ENCODE results near the gene TSPAN12. TPM values are rescaled to one million over a fixed set of nuclear protein-coding genes. Genes with fewer than 3 reads are reported as not detected.

The TSPAN12 gene
- total RNA-seq, 3 donors from 2014 or later: 23.1 to 43.4 (median 35.6) TPM

- intact Hi-C loops (cut with DNase I, micrococcal nuclease): no loop called here
- H3K4me3 ChIP-seq: no peak overlapping the region
- ATAC-seq: peak; percentile 51
- TF ChIP-seq CTCF (IDR thresholded peaks at IDR 0.05): no peak
- H3K9me3 ChIP-seq: no peaks in the 10 kb centered on the region
- no peaks in the 10 kb centered on the region for H3K36me3 ChIP-seq (ENCODE audit: low read depth)
- no peaks in the 10 kb centered on the region for H3K4me1 ChIP-seq (ENCODE audit: low read depth)
- no peak for DNase-seq
Observed at GRCh38 chr7:120867932-120868331, 10.0 kb upstream of the TSPAN12 start.

- no peaks in the 10 kb centered on the region for H3K4me1 ChIP-seq (ENCODE audit: low read depth)
- H3K36me3 ChIP-seq (ENCODE audit: low read depth): no peaks in the 10 kb centered on the region
- no peak for TF ChIP-seq CTCF (IDR thresholded peaks at IDR 0.05)
- no peak for ATAC-seq
- intact Hi-C loops (cut with DNase I, micrococcal nuclease): no loop called here
- DNase-seq: no peak
- H3K9me3 ChIP-seq: no peaks in the 10 kb centered on the region
- H3K4me3 ChIP-seq: no peak overlapping the region
Observed at GRCh38 chr7:120865191-120865981, 7.4 kb upstream of the TSPAN12 start.

GRCh38 chr7:120864141-120864900, 6.4 kb upstream of the TSPAN12 start:
- TF ChIP-seq CTCF (IDR thresholded peaks at IDR 0.05): no peak
- intact Hi-C loops (cut with DNase I, micrococcal nuclease): no loop called here
- DNase-seq (no peak), ATAC-seq (no peak)
- no peak overlapping the region for H3K4me3 ChIP-seq
- no peaks in the 10 kb centered on the region for H3K4me1 ChIP-seq (ENCODE audit: low read depth)
- no peaks in the 10 kb centered on the region for H3K9me3 ChIP-seq
- H3K36me3 ChIP-seq (ENCODE audit: low read depth): no peaks in the 10 kb centered on the region

GRCh38 chr7:120862987-120863590, 5.1 kb upstream of the TSPAN12 start:
- DNase-seq (no peak), ATAC-seq (no peak)
- H3K4me3 ChIP-seq: no peak overlapping the region
- peaks cover 9% of the 10 kb centered on the region for H3K4me1 ChIP-seq (ENCODE audit: low read depth)
- intact Hi-C loops (cut with DNase I, micrococcal nuclease): no loop called here
- H3K36me3 ChIP-seq (ENCODE audit: low read depth): no peaks in the 10 kb centered on the region
- no peak for TF ChIP-seq CTCF (IDR thresholded peaks at IDR 0.05)
- no peaks in the 10 kb centered on the region for H3K9me3 ChIP-seq

GRCh38 chr7:120860156-120860555, 2.2 kb upstream of the TSPAN12 start:
- Histone ChIP-seq H3K4me1 (ENCODE audit: low read depth) (peaks cover 9% of the 10 kb centered on the region), H3K36me3 (ENCODE audit: low read depth) (no peaks in the 10 kb centered on the region), H3K9me3 (no peaks in the 10 kb centered on the region), H3K4me3 (no peak overlapping the region)
- no peak for TF ChIP-seq CTCF (IDR thresholded peaks at IDR 0.05)
- DNase-seq: no peak
- intact Hi-C loops (cut with DNase I, micrococcal nuclease): no loop called here
- ATAC-seq: no peak

Data from mucosa of descending colon (tissue), 3 donors.